Prostate gland (tissue), 2 donors: ENCODE measurements around the gene ELOVL2.

Experiments used
- POLR2A ChIP-seq: fragments of 450-650 bp; IDR thresholded peaks from one replicate; pipeline ENCODE4 v1.6.1; 2016; ENCODE audit warnings: antibody characterized with exemption, mild to moderate bottlenecking
- TF ChIP-seq, protein P1 (sequence below), 4 experiments: fragments of 200-600 bp in 2 of 4; fragments of 450-650 bp in 2 of 4; sonication (generic) in 2 of 4; IDR thresholded peaks; 1 replicate in 3 of 4; 2 replicates in 1 of 4; pipeline ENCODE4 v1.5.1; 2016 to 2019; ENCODE audit warnings: antibody characterized with exemption in 4 of 4, mild to moderate bottlenecking in 2 of 4, moderate library complexity in 2 of 4

DNA sequence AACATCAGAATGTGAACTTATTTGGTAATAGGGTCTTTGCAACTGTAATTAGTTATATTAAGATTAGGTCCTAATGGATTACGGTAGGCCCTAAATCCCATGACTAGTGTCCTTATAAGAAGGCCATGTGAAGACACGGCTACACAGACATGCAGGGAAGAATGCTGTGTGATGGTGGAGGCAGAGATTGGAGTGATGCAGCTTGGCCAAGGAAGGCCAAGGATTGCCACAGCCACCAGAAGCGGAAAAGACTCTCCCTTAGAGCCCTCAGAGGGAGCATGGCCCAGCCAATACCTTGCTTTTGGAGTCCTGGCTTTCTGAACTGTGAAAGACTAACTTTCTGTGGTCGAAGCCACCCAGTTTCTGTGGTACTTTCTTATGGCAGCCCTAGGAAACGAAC, 39.9 kb upstream of the ELOVL2 start:
- TF ChIP-seq POLR2A, result no peak
- TF ChIP-seq, protein P1, sequence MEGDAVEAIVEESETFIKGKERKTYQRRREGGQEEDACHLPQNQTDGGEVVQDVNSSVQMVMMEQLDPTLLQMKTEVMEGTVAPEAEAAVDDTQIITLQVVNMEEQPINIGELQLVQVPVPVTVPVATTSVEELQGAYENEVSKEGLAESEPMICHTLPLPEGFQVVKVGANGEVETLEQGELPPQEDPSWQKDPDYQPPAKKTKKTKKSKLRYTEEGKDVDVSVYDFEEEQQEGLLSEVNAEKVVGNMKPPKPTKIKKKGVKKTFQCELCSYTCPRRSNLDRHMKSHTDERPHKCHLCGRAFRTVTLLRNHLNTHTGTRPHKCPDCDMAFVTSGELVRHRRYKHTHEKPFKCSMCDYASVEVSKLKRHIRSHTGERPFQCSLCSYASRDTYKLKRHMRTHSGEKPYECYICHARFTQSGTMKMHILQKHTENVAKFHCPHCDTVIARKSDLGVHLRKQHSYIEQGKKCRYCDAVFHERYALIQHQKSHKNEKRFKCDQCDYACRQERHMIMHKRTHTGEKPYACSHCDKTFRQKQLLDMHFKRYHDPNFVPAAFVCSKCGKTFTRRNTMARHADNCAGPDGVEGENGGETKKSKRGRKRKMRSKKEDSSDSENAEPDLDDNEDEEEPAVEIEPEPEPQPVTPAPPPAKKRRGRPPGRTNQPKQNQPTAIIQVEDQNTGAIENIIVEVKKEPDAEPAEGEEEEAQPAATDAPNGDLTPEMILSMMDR (IDR thresholded peaks at IDR 0.05), result no peak
